Heart left ventricle (tissue), 16 donors: ENCODE results near the gene SYT12. TPM values are rescaled to one million over a fixed set of nuclear protein-coding genes. Genes with fewer than 3 reads are reported as not detected.

Experiments
- ATAC-seq, 4 donors: fragments of 200-7000 bp; cut with Tn5 transposase; one replicate each; pipeline ENCODE4 v1.9.1; 2020 to 2022; ENCODE audit warnings: moderate library complexity in 4 of 4, mild to moderate bottlenecking in 3 of 4, moderate number of reproducible peaks in 1 of 4
- DNase-seq, 5 donors: peaks; one replicate each; pipeline ENCODE4 v3.0.0-alpha.2; 2020
- H3K27ac ChIP-seq, 12 donors: fragments of 200-600 bp; sonication (generic) in 4 of 12; one replicate each; pipeline versions ENCODE4 v1.5.0 to v1.8.0; 2016 to 2022; ENCODE audit warnings: mild to moderate bottlenecking in 2 of 12
- H3K27me3 ChIP-seq, 9 donors: fragments of 200-600 bp; sonication (generic) in 2 of 9; one replicate each; pipeline versions ENCODE4 v1.5.1 to v1.8.0; 2016 to 2022; ENCODE audit warnings: mild to moderate bottlenecking in 3 of 9
- H3K36me3 ChIP-seq, 9 donors: fragments of 200-600 bp; sonication (generic) in 2 of 9; one replicate each; pipeline versions ENCODE4 v1.5.0 to v1.8.0; 2018 to 2022; ENCODE audit warnings: mild to moderate bottlenecking in 2 of 9
- H3K4me1 ChIP-seq, 12 donors: fragments of 200-600 bp; sonication (generic) in 4 of 12; one replicate each; pipeline versions ENCODE4 v1.5.0 to v1.8.0; 2016 to 2022; ENCODE audit warnings: mild to moderate bottlenecking in 3 of 12
- H3K4me3 ChIP-seq, 12 donors: fragments of 200-600 bp; sonication (generic) in 4 of 12; one replicate each; pipeline versions ENCODE4 v1.5.0 to v1.8.0; 2017 to 2022; ENCODE audit warnings: mild to moderate bottlenecking in 9 of 12, moderate library complexity in 4 of 12
- H3K9me3 ChIP-seq, 12 donors: fragments of 200-600 bp; sonication (generic) in 4 of 12; one replicate each; pipeline versions ENCODE4 v1.5.0 to v1.8.0; 2016 to 2022; ENCODE audit warnings: mild to moderate bottlenecking in 1 of 12
- CTCF ChIP-seq, 12 donors: fragments of 200-600 bp; sonication (generic) in 4 of 12; IDR thresholded peaks; one replicate each; pipeline versions ENCODE4 v1.5.0 to v1.8.0; 2018 to 2022; ENCODE audit warnings: antibody characterized with exemption in 12 of 12, mild to moderate bottlenecking in 5 of 12
- POLR2A ChIP-seq, 2 donors: fragments of 450-650 bp; IDR thresholded peaks; one replicate each; pipeline ENCODE4 v1.6.1; 2017; ENCODE audit warnings: antibody characterized with exemption in 2 of 2, mild to moderate bottlenecking in 2 of 2, moderate library complexity in 2 of 2
- WGBS, 4 donors: extraction: QIAGEN DNeasy Blood & Tissue Kit in 2 of 4; methylation state at CpG; one replicate each; pipeline versions ENCODE4 v1.1.5 to v1.1.7; 2013 to 2018; 5-methylcytosine and 5-hydroxymethylcytosine counted together
- intact Hi-C, 10 donors: fragments of 100-400 bp; cut with DNase I; formaldehyde crosslinking; loops; one replicate each; pipeline versions ENCODE4 v1.11.1 to v1.14.2; 2022
- polyA plus RNA-seq, 2 donors: library from polyadenylated mRNA; stranded (reverse); fragments of 200-250 nt; gene quantifications; one replicate each; pipeline ENCODE4 v1.2.3, GENCODE V29; 2013
- total RNA-seq, 9 donors: library from RNA; depleted of rRNA in 2 of 9; stranded (reverse); fragments of >200 nt in 2 of 9; fragmentation: NEBNext Ultra II Directional in 3 of 9; extraction: Animal tissue kit (Norgen Biotek cat#: 25700) in 3 of 9; gene quantifications; one replicate each; pipeline versions ENCODE4 v1.1.0 to v1.2.4, GENCODE V29; 2016 to 2023
- donor health status: ischemic (EF 13 %, LVEDD 7.1; RV severe dilation, severe dysfunction).
- donor health status: healthy with polysubstance abuse.
- donor health status: DM: no; HTN: yes; CAD: no.
- donor health status: DM: no; HTN: no; CAD: no.
- donor health status: ischemic (EF 25% LVEDD 6.9; RV normal size, moderate dysfunction).
- donor health status: ischemic (EF 25% LVEDD 5.7; RV mildly dilated, moderate dysfunction).
- donor health status: healthy.
- donor health status: DM: yes; HTN: yes; CAD: no.
- donor health status: ischemic (EF 35%, LVEDD 5.7; RV mildly dilated, moderate dysfunction).
- donor health status: nonischemic (EF 11% LVEDD 7.7; RV severe dilation, severe dysfunction).
- donor health status: DM: yes; HTN: yes; CAD: no.
- donor health status: PGD.
- donor health status: ischemic (EF 29% LVEDD 5.4; RV normal size, mild dysfunction).
- donor health status: nonischemic (EF 23%, LVEDD 6.1; RV moderate dilation, normal function).

The SYT12 gene
- total and polyA plus RNA-seq, 11 donors, result 0.04 to 2.2 (median 0.40) TPM; not detected in 2

DNA sequence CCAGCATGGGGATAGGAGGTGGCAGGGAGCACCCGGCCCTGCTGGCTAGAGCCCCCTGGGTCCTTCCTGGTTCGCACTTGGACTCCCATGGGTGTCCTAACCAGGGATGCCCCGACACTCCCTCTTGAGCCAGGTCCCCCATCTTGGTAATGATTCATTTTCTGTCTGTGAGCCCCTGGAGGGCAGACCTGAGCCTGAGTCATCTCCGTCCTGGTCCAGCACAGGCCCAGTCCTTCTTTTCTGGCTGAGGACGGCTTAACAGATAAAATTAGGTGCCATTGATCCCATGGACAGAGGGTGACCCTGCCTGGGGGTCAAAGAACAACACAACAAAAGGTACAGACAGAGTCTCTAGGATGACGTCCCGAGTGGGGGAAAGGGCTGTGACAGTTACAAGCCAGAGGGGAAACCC is 37.2 kb downstream of the SYT12 start:
- intact Hi-C loops, result no loop called here
- peak overlapping the region in 1 of 12 donors; percentile 22 for H3K27ac ChIP-seq
- WGBS, 4 donors, result 72 to 79% (median 75%) methylated on average over 7 of the region's 7 CpGs

GRCh38 chr11:67062526-67063373 is 39.8 kb downstream of the SYT12 start:
- intact Hi-C loops, result no loop called here
- H3K27me3 ChIP-seq, result peaks cover 0 to under 1% (median 0%) of the 10 kb centered on the region in 9 donors
- no peaks in the 10 kb centered on the region for H3K9me3 ChIP-seq
- peaks cover 0 to 15% (median under 1%) of the 10 kb centered on the region in 12 donors for H3K4me1 ChIP-seq
- no peak for DNase-seq
- no peak overlapping the region for H3K4me3 ChIP-seq
- 91 to 93% (median 92%) methylated on average over 5 to 13 of the region's 13 CpGs for WGBS, 4 donors
- no peak for ATAC-seq
- no peak overlapping the region for H3K27ac ChIP-seq
- TF ChIP-seq CTCF (IDR thresholded peaks at IDR 0.05), result no peak
- no peak for TF ChIP-seq POLR2A (IDR thresholded peaks at IDR 0.05)
- no peaks in the 10 kb centered on the region for H3K36me3 ChIP-seq

More for the DNA sequence above, 37.2 kb downstream of the SYT12 start:
- ATAC-seq, result no peak
- no peak for DNase-seq
- H3K9me3 ChIP-seq, result no peaks in the 10 kb centered on the region
- no peak overlapping the region for H3K4me3 ChIP-seq
- no peaks in the 10 kb centered on the region for H3K36me3 ChIP-seq
- TF ChIP-seq POLR2A (IDR thresholded peaks at IDR 0.05) (no peak), CTCF (IDR thresholded peaks at IDR 0.05) (no peak)
- peaks cover 0 to 20% (median 0%) of the 10 kb centered on the region in 9 donors for H3K27me3 ChIP-seq
- peaks cover 0 to 33% (median 20%) of the 10 kb centered on the region in 12 donors for H3K4me1 ChIP-seq

GRCh38 chr11:67066333-67066709 is 43.4 kb downstream of the SYT12 start:
- H3K4me1 ChIP-seq, result peaks cover 0 to 16% (median 0%) of the 10 kb centered on the region in 12 donors
- no peaks in the 10 kb centered on the region for H3K36me3 ChIP-seq
- WGBS, 4 donors, result 54 to 72% (median 71%) methylated on average over 3 of the region's 3 CpGs
- no peak for DNase-seq
- no peak overlapping the region for H3K4me3 ChIP-seq
- H3K27me3 ChIP-seq, result no peaks in the 10 kb centered on the region
- peak in 3 of 4 donors; percentile 47 to 58 (median 56) for ATAC-seq
- H3K9me3 ChIP-seq, result no peaks in the 10 kb centered on the region
- intact Hi-C loops, result no loop called here
- no peak for TF ChIP-seq POLR2A (IDR thresholded peaks at IDR 0.05)
- peak overlapping the region in 4 of 12 donors; percentile 7 to 76 (median 16) for H3K27ac ChIP-seq

GRCh38 chr11:67071420-67072284 is 48.7 kb downstream of the SYT12 start:
- no peaks in the 10 kb centered on the region for H3K36me3 ChIP-seq
- H3K4me1 ChIP-seq, result peaks cover 0 to 17% (median 0%) of the 10 kb centered on the region in 12 donors
- DNase-seq (peak; percentile 64 to 90 (median 77)), ATAC-seq (peak; percentile 32 to 91 (median 84))
- no peaks in the 10 kb centered on the region for H3K27me3 ChIP-seq
- intact Hi-C loops, result loop anchor here in 2 of 10 donors (5.0 kb wide), 1 partner anchor 379 kb away; no protein-coding TSS in a partner anchor
- TF ChIP-seq CTCF (IDR thresholded peaks at IDR 0.05) (peak; percentile 79 to 96 (median 88)), POLR2A (IDR thresholded peaks at IDR 0.05) (no peak)
- 39 to 61% (median 45%) methylated on average over 25 to 53 of the region's 53 CpGs for WGBS, 4 donors
- H3K9me3 ChIP-seq, result no peaks in the 10 kb centered on the region
- H3K4me3 ChIP-seq, result peak overlapping the region in 10 of 12 donors; percentile 20 to 59 (median 41)
- no peak overlapping the region for H3K27ac ChIP-seq
